IPS-18c (cell line): Measurements from ENCODE around the gene ACTRT2.

ENCODE experiments used
- H3K4me3 ChIP-seq: 2 replicates; pipeline ENCODE4 v1.7.0; 2013; ENCODE audit warnings: low read depth, mild to moderate bottlenecking, low read length, moderate library complexity; ENCODE audit not compliant: insufficient read depth
- H3K9me3 ChIP-seq: one replicate; pipeline ENCODE4 v1.6.1; 2013; ENCODE audit warnings: mild to moderate bottlenecking, low read length, moderate library complexity; ENCODE audit not compliant: control insufficient read depth, insufficient read depth

Gene ACTRT2

DNA sequence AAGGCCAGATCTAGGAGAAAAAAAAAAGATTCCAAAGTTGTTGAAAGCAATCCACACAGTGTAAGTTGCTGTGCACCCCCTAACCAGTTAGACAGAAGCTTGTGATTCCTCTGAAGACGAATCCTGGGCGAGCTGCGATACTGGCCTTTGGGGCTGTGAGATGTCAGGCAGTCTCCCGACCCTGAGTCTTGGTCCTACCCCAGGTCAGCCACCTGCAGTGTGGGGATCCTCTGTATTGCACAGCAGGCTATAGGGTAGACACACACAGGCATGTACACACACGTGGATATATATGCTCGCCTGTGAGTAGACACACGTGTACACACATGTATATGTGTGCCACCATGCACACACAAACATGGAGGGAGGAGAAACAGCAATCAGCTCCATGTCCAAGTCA is 12.9 kb downstream of the ACTRT2 start:
- H3K9me3 ChIP-seq, result no peaks in the 10 kb centered on the region

DNA sequence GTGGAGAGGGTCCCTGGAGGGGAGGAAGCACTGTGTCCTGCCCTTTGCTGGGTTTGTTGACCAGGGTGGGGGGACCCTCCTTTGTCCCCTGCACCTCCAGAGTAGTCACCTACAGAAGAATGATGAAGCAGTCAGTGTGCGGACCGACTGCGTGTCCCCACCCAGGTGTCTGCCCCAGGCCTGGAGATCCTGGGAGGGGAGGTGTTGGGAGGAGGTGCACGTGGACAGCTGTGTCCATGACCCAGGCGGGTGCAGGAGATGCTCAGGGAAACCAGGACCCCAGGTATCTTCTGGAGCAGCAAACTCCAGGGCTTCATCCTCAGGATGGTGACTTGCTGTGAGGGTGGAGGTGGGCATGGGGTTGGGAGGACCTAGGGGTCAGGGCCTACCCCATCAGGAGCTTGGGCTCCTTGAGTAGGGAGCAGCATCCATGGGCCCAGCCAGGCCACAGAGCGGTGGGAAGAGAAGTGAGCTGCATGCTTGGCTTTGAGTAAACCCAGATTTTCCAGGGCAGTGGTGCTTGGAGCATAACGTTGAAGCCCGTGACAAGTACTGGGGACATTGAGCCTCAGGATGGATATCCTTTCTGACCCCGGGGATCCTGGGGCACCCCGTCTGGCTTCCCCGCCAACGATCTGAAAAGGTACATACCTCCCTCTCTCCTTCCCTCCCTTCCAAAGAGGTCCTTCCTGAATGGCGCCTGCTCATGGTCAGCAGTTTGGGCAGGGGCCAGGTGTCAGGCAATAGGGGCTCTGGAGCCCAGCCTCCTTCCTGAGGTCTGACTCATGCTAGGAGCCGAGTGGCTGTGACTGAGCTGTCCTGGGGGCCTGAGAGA is 13.7 kb downstream of the ACTRT2 start:
- Histone ChIP-seq H3K9me3 (no peaks in the 10 kb centered on the region), H3K4me3 (no peak overlapping the region)

More for the DNA sequence above, 12.9 kb downstream of the ACTRT2 start:
- no peak overlapping the region for H3K4me3 ChIP-seq

GRCh38 chr1:3035563-3036446 is 14.5 kb downstream of the ACTRT2 start:
- no peaks in the 10 kb centered on the region for H3K9me3 ChIP-seq

GRCh38 chr1:3036447-3037280 is 15.4 kb downstream of the ACTRT2 start:
- Histone ChIP-seq H3K9me3 (no peaks in the 10 kb centered on the region), H3K4me3 (no peak overlapping the region)

More at GRCh38 chr1:3035563-3036446, 14.5 kb downstream of the ACTRT2 start:
- no peak overlapping the region for H3K4me3 ChIP-seq

GRCh38 chr1:3037281-3038040 is 16.2 kb downstream of the ACTRT2 start:
- Histone ChIP-seq H3K4me3 (no peak overlapping the region), H3K9me3 (no peaks in the 10 kb centered on the region)

GRCh38 chr1:3038113-3038551 is 16.9 kb downstream of the ACTRT2 start:
- no peaks in the 10 kb centered on the region for H3K9me3 ChIP-seq

DNA sequence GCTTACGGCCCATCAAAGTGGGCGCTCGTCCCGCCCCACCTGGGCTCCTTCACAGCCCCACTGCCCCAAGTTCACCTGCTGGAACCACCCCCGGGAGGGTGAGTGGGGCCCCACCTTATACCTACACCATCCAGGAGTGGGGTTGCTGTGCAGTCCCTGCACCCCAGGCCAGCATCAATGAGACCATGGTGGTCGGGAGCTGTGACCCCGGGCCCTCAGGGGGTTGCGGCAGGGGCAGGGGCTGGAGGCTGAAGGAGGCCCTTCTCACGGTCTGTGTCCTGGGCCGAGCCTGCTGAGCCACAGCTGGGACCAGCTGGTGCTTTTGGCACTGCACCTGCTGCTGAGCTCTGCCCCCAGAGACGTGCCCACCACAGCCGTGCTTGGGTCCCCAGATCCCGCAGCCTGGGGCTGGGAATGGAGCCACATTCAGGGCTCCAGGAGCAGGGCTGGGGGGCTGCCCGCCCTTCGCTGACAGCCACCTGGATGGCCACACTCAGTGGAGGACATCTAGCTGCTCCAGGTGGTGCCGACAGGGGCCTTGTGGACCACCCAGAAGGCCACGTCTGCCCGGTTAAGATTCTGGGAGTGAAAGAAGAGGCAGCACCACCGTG is 17.4 kb downstream of the ACTRT2 start:
- H3K9me3 ChIP-seq, result no peaks in the 10 kb centered on the region
- no peak overlapping the region for H3K4me3 ChIP-seq

More at GRCh38 chr1:3038113-3038551, 16.9 kb downstream of the ACTRT2 start:
- H3K4me3 ChIP-seq, result no peak overlapping the region

GRCh38 chr1:3040004-3040403 is 18.7 kb downstream of the ACTRT2 start:
- Histone ChIP-seq H3K4me3 (no peak overlapping the region), H3K9me3 (no peaks in the 10 kb centered on the region)

GRCh38 chr1:3042481-3042880 is 21.2 kb downstream of the ACTRT2 start:
- no peaks in the 10 kb centered on the region for H3K9me3 ChIP-seq
- no peak overlapping the region for H3K4me3 ChIP-seq

DNA sequence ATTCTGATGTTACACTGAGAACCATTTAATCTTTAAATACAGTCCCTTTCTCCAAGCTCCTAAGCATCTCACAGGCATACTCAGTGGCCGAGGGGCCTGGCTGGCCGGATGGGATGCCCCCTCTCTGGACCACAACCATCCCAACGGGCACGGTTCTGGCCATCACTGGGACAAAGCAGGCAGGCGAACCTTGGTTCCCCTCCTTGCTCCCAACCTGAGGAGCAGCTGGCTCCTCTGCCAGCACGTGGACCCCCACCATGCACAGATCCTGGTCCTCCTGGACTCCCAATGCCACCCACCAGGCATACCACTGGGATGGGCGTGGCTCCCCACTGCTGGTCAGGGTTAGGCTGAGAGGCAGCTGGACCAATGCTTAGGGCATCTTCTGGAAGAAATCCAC is 27.9 kb downstream of the ACTRT2 start:
- peaks cover 2% of the 10 kb centered on the region for H3K9me3 ChIP-seq
- H3K4me3 ChIP-seq, result no peak overlapping the region

DNA sequence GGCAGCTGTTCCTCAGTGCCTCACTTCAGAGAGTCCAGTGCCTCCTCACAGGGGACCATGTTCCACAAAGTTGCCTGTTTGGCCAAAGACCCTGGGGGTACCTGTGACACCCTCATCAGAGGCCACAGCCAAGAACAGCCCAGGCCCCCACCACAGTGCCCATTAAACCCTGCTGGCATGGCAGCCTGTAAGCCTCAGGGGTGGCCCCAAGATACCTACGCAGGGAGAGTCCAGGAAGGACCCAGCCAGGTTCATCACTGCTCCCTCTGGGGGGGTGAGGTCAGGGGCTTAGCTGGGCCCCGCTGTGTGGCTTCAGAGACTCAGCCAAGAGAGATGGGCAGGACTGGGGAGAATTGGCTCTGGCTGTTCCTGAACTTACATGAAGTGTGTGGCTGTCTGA is 28.6 kb downstream of the ACTRT2 start:
- Histone ChIP-seq H3K9me3 (peaks cover 2% of the 10 kb centered on the region), H3K4me3 (no peak overlapping the region)

DNA sequence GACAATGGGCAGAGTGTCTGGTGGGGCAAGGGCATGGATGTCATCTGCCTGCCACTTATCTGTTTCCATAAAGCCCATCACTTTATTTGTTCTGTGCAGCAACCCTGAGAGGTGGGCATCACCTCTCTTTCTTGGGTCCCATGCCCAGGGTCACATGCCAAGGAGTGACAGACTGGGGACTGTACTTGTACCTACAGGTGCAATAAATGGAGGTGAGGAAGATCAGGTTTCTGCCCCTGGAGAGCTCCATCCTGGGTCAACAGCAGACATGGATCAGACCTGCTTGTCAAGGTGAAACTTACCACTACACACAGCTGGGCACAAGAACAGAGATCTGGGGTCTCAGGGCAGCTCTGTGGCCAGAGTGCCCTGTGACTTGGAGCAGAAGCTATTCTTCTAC is 29.3 kb downstream of the ACTRT2 start:
- no peak overlapping the region for H3K4me3 ChIP-seq
- peaks cover 2% of the 10 kb centered on the region for H3K9me3 ChIP-seq

DNA sequence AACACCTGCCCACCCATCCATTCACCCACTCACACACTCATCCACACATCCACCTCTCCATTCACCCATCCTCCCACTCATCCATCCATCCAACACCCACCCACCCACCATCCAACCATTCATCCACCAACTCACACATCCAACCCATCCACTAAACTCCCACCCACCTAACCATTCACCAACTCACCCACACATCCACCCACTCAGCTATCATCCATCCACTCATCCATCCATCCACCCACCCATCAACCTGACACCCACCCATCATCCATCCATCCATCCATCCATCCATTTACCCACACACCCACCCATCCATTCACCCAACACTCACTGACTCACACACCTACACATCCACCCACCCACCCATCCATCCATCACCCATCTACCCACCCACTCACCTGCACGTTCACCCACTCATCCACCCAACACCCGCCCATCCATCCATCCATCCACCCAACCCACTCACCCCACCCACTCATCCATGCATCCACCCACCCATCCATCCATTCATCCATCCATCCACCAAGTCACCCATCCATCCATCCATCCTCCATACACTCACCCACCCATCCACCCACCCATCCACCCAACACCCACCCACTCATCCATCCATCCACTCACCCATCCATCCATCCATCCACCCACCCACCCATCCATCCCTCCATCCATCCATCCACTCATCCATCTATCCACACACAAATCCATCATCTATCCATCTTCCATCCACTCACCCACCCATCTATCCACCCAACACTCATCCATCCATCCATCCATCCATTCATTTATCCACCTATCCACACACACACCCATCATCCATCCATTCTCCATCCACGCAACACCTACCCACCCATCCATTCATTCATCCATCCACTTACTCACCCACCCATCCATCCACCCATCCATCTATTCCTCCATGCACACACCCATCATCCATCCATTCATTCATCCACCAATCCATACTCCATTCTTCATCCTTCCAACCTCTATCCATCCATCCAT is 30.3 kb downstream of the ACTRT2 start:
- peaks cover 2% of the 10 kb centered on the region for H3K9me3 ChIP-seq
- H3K4me3 ChIP-seq, result no peak overlapping the region; the same call in 1 of the 2 replicates

GRCh38 chr1:3052501-3052900 is 31.2 kb downstream of the ACTRT2 start:
- Histone ChIP-seq H3K4me3 (no peak overlapping the region), H3K9me3 (peaks cover 2% of the 10 kb centered on the region)

GRCh38 chr1:3053366-3053980 is 32.2 kb downstream of the ACTRT2 start:
- Histone ChIP-seq H3K4me3 (no peak overlapping the region), H3K9me3 (peaks cover 2% of the 10 kb centered on the region)
